Colonic mucosa (tissue), 4 donors: Measurements from ENCODE around the gene ADGB. TPM values are rescaled to one million over a fixed set of nuclear protein-coding genes. Genes with fewer than 3 reads are reported as not detected.

Experiments
- DNase-seq: peaks from one replicate; pipeline ENCODE4 v3.0.0-alpha.2; 2020
- H3K27ac ChIP-seq: fragments of 200-600 bp; one replicate; pipeline ENCODE4 v1.8.0; 2021
- H3K27me3 ChIP-seq: fragments of 200-600 bp; one replicate; pipeline ENCODE4 v1.8.0; 2021
- H3K36me3 ChIP-seq: fragments of 200-600 bp; one replicate; pipeline ENCODE4 v1.8.0; 2021
- H3K4me1 ChIP-seq: fragments of 200-600 bp; one replicate; pipeline ENCODE4 v1.8.0; 2021; ENCODE audit warnings: mild to moderate bottlenecking
- H3K4me3 ChIP-seq: fragments of 200-600 bp; one replicate; pipeline ENCODE4 v1.8.0; 2021
- H3K9ac ChIP-seq, 2 donors: one replicate each; pipeline ENCODE4 v1.7.0; 2013; ENCODE audit warnings: control low read depth in 2 of 2, low read depth in 2 of 2, low read length in 2 of 2
- H3K9me3 ChIP-seq: fragments of 200-600 bp; one replicate; pipeline ENCODE4 v1.8.0; 2021
- CTCF ChIP-seq: fragments of 200-600 bp; IDR thresholded peaks from one replicate; pipeline ENCODE4 v1.8.0; 2022; ENCODE audit warnings: antibody characterized with exemption, mild to moderate bottlenecking
- intact Hi-C: fragments of 100-400 bp; cut with DNase I; formaldehyde crosslinking; loops from one replicate; pipeline ENCODE4 v1.14.1; 2022
- total RNA-seq, 2 donors: library from RNA; stranded (reverse); fragmentation: NEBNext Ultra II Directional in 1 of 2; extraction: Animal tissue kit (Norgen Biotek cat#: 25700) in 1 of 2; gene quantifications; one replicate each; pipeline ENCODE4 v1.2.1, GENCODE V29; 2021
- donor health status: healthy.
- donor health status: DM: no; HTN: no; CAD: no.
- donor health status: DM: no; HTN: no; CAD: no.

The ADGB gene
- total RNA-seq, 2 donors from 2014 or later = 0.57 to 0.72 TPM

GRCh38 chr6:146859795-146860495 lies 261.2 kb downstream of the ADGB start:
- Histone ChIP-seq H3K4me3 (no peak overlapping the region), H3K36me3 (no peaks in the 10 kb centered on the region), H3K4me1 (no peaks in the 10 kb centered on the region), H3K27me3 (no peaks in the 10 kb centered on the region), H3K9me3 (no peaks in the 10 kb centered on the region), H3K27ac (no peak overlapping the region), H3K9ac (no peak overlapping the region)
- intact Hi-C loops = loop anchor here (5.0 to 10.0 kb wide), 2 partner anchors 335 to 427 kb away; no protein-coding TSS in a partner anchor
- DNase-seq = no peak
- no peak for TF ChIP-seq CTCF

GRCh38 chr6:146860583-146860982 lies 261.8 kb downstream of the ADGB start:
- DNase-seq = no peak
- Histone ChIP-seq H3K4me1 (no peaks in the 10 kb centered on the region), H3K27me3 (no peaks in the 10 kb centered on the region), H3K36me3 (no peaks in the 10 kb centered on the region), H3K4me3 (no peak overlapping the region), H3K9ac (no peak overlapping the region), H3K9me3 (no peaks in the 10 kb centered on the region), H3K27ac (no peak overlapping the region)
- intact Hi-C loops = no loop called here
- TF ChIP-seq CTCF = no peak

- Histone ChIP-seq H3K9ac (no peak overlapping the region), H3K27me3 (no peaks in the 10 kb centered on the region), H3K9me3 (no peaks in the 10 kb centered on the region), H3K27ac (no peak overlapping the region), H3K36me3 (no peaks in the 10 kb centered on the region), H3K4me3 (no peak overlapping the region), H3K4me1 (no peaks in the 10 kb centered on the region)
- intact Hi-C loops = no loop called here
- TF ChIP-seq CTCF = no peak
- no peak for DNase-seq
Measured at GRCh38 chr6:146861029-146861563, 262.3 kb downstream of the ADGB start.

- TF ChIP-seq CTCF = no peak
- H3K27me3 ChIP-seq = no peaks in the 10 kb centered on the region
- intact Hi-C loops = no loop called here
- no peaks in the 10 kb centered on the region for H3K9me3 ChIP-seq
- no peaks in the 10 kb centered on the region for H3K36me3 ChIP-seq
- H3K4me1 ChIP-seq = no peaks in the 10 kb centered on the region
- no peak for DNase-seq
- no peak overlapping the region for H3K9ac ChIP-seq
- no peak overlapping the region for H3K4me3 ChIP-seq
- H3K27ac ChIP-seq = no peak overlapping the region
Measured at GRCh38 chr6:146861716-146862115, 262.9 kb downstream of the ADGB start.

GRCh38 chr6:146862508-146862919 lies 263.7 kb downstream of the ADGB start:
- no peaks in the 10 kb centered on the region for H3K27me3 ChIP-seq
- no peak for DNase-seq
- no peak overlapping the region for H3K27ac ChIP-seq
- intact Hi-C loops = no loop called here
- no peak for TF ChIP-seq CTCF
- no peak overlapping the region for H3K4me3 ChIP-seq
- no peak overlapping the region for H3K9ac ChIP-seq
- H3K36me3 ChIP-seq = no peaks in the 10 kb centered on the region
- H3K9me3 ChIP-seq = no peaks in the 10 kb centered on the region
- no peaks in the 10 kb centered on the region for H3K4me1 ChIP-seq
